Measurements from ENCODE around the gene TARBP2. TPM values are rescaled to one million over a fixed set of nuclear protein-coding genes. Genes with fewer than 3 reads are reported as not detected.
A peak's percentile ranks its signal among the peaks of the same experiment; 100 is the strongest.

Gene TARBP2
- polyA plus RNA-seq (ENCODE audit: insufficient read depth in 1 of 5, insufficient read length in 5 of 5, low replicate concordance in 1 of 5), result 10 to 100 TPM; 37.1 to 58.0 (median 50.0) TPM
- long read RNA-seq, donor 1, transcript TARBP2-201 (9 exons, 1,867 nt), result major isoform, 8 of 14 reads
- long read RNA-seq, donor 1, partial matches to known transcripts, result 0 of 14 reads
- long read RNA-seq, donor 1, other reads (novel, unspliced or antisense), result 0 of 14 reads
- long read RNA-seq, donor 2, partial matches to known transcripts, result 0 of 3 reads
- long read RNA-seq, donor 2, other reads (novel, unspliced or antisense), result 0 of 3 reads
- long read RNA-seq, donor 3, partial matches to known transcripts, result 9 of 13 reads
- long read RNA-seq, donor 3, other reads (novel, unspliced or antisense), result 0 of 13 reads
- long read RNA-seq, donor 4, partial matches to known transcripts, result 0 of 6 reads
- long read RNA-seq, donor 4, other reads (novel, unspliced or antisense), result 0 of 6 reads
- long read RNA-seq, donor 5, transcript TARBP2-201 (9 exons, 1,867 nt), result major isoform, 7 of 12 reads
- long read RNA-seq, donor 5, partial matches to known transcripts, result 0 of 12 reads
- long read RNA-seq, donor 5, other reads (novel, unspliced or antisense), result 0 of 12 reads
- long read RNA-seq, donor 6, transcript TARBP2-201 (9 exons, 1,867 nt), result major isoform, 7 of 7 reads
- long read RNA-seq, donor 6, partial matches to known transcripts, result 0 of 7 reads
- long read RNA-seq, donor 6, other reads (novel, unspliced or antisense), result 0 of 7 reads
- long read RNA-seq, donor 7, transcript TARBP2-201 (9 exons, 1,867 nt), result major isoform, 8 of 8 reads
- long read RNA-seq, donor 7, partial matches to known transcripts, result 0 of 8 reads
- long read RNA-seq, donor 7, other reads (novel, unspliced or antisense), result 0 of 8 reads
- long read RNA-seq, donor 8, partial matches to known transcripts, result 0 of 4 reads
- long read RNA-seq, donor 8, other reads (novel, unspliced or antisense), result 0 of 4 reads

- DNase-seq, result peak; percentile 99
These were observed at the start of gene TARBP2 for GRCh38 chr12:53500776-53501614. Gene TARBP2, plus strand, starts transcription at chr12:53501283. Its CDS starts 126 bp downstream, at chr12:53501409.

- peak; percentile 97 to 99 for DNase-seq
These were observed 49.4 kb upstream of the TARBP2 start, which contains the start of gene PCBP2 for GRCh38 chr12:53451661-53452158. Gene PCBP2, plus strand, starts transcription at chr12:53452102. Its CDS starts 2,699 bp downstream, at chr12:53454801.

- DNase-seq, result peak; percentile 83 to 89
These were observed 48.7 kb upstream of the TARBP2 start for GRCh38 chr12:53452159-53453077.

GRCh38 chr12:53453953-53454640 is 47.0 kb upstream of the TARBP2 start:
- DNase-seq, result no peak

DNA sequence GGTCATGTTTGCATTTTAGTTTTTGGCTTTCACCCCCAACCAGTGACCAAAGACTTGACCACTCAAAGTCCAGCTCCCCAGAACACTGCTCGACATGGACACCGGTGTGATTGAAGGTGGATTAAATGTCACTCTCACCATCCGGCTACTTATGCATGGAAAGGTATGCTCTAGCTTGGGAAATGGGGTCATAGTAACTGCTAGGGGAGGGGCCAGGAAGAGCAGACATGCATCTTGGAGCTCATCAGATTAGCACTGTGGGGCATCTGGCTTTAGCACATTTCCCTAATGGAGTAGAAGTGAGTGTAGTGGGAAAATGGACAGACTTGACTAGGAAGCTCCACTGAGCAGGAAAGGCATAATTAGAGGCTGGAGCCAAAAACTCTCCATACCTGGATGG is 46.4 kb upstream of the TARBP2 start:
- DNase-seq, result no peak

GRCh38 chr12:53456654-53457366 is 44.3 kb upstream of the TARBP2 start:
- no peak for DNase-seq

DNA sequence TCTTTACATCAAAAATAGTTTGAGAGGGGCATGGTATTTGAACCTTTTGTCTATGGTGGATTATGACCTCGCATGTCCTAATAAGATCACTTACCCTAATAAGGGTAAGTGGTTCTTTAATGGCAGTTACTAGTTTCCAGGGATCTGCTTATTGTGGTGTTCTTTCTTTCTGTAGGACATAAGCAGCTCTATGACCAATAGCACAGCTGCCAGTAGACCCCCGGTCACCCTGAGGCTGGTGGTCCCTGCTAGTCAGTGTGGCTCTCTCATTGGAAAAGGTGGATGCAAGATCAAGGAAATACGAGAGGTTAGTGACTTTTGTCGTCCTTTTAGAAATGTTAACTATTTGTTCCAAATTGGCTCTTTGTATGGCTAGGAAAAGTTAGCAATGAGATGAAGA is 42.0 kb upstream of the TARBP2 start:
- DNase-seq, result no peak

DNA sequence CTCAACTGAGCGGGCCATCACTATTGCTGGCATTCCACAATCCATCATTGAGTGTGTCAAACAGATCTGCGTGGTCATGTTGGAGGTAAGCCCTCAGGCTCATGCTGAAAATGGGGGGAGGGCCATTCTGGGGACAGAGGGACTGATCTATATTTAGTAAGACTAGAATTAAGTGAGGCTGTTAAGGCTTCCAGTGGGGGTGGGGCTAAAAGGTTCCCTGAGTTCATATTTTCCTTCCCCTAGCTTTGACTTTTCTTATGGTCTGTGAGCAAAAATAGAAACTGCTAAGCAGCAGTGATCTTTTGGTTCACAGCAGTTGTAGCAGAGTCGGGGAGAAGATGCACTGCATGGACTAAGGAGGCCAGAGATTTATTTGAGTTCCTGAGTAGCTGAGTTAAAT is 40.0 kb upstream of the TARBP2 start:
- DNase-seq, result no peak

- DNase-seq, result no peak
These were observed 39.5 kb upstream of the TARBP2 start for GRCh38 chr12:53461591-53461990.

DNA sequence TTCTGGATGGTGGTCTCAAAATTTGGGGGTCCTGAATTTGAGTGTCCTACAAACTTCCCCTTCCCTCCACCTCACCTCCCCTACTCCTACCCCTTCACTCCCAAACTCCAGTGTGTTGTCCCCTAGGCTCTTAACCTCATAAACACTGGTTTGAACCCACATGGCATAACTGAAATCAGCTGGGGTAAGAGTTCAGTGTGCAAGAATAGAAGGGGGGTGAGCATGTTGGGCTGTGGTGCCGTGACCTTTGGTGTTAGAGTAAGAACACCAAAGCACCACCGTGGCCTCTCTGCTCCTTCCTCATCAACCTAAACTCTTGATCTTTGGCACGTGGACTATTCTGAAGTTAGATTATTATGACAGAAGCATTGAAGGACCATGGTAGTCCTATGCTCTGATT is 38.1 kb upstream of the TARBP2 start:
- no peak for DNase-seq

DNA sequence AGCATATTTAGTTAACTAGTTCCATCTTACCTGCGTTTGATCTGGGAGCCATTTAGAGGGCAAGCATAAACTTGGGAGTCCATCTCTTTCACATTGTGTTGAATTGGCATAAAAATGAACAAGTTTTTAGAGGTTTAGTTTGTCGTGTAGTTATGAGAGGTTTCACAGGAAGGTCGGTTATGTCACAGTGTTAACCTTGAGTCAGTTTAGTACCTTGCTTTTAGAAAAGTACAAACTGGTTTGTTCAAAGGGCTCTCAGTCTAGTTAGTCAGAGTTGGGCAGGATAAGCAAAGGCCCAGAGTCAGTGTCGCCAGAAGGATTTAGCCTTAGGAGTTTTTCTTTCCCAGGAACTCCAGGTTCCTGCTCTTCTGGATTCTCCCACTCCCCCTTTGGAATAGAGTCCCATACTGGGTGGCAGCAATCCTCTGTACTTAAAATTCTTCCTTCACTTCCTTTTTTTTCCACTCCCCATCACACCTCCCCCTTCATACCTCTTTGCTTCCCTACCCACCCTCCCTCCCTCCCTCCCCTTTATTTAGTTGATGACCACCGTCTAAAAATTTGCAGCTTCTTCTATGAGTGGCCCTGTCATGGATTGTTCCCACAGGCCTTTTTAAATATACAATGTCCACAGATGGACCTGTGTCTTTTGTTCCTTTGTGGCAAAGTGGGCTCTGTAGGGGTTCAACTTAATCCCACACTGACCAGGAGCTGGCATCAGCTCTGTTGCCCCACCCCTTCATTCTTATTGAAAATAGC is 37.1 kb upstream of the TARBP2 start:
- DNase-seq, result no peak

GRCh38 chr12:53464685-53465418 is 36.2 kb upstream of the TARBP2 start:
- no peak for DNase-seq

DNA sequence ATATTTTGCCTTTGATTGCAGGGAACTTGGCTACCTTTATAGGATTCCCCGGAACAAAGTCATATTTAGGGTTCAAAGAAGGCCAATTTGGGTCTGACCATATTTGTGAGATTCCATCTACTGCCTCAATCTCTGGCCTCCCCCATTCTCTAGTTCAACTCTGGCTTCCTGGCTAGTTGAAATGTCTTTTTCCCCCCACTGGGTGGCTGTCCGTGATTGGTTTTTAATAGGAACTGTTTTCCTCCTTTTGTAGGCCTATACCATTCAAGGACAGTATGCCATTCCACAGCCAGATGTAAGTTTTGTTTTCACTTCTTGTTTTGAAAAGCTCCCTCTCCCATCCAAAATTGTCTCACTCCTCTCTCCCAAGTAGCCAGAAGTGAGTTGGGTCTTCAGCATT is 35.4 kb upstream of the TARBP2 start:
- no peak for DNase-seq

DNA sequence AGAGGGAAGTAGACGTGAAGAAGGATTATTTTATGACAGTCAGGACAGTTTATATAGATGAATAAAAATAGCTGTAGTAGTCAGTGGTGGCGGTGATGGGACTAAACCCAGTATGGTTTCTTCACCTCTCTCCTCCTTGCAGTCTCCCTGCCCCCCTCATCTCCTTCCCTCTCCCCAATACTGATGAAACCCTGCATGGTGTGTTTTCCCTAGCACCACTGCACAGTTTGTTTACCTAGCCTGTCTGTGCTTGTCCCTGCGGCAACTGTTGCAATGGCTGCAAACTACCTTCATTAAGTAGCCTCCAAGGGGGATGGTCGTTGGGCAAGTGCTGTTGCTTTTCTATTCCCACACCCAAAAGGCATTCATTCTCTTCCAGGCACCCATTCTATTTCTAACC is 34.4 kb upstream of the TARBP2 start:
- no peak for DNase-seq

GRCh38 chr12:53467082-53467481 is 34.0 kb upstream of the TARBP2 start:
- DNase-seq, result no peak

DNA sequence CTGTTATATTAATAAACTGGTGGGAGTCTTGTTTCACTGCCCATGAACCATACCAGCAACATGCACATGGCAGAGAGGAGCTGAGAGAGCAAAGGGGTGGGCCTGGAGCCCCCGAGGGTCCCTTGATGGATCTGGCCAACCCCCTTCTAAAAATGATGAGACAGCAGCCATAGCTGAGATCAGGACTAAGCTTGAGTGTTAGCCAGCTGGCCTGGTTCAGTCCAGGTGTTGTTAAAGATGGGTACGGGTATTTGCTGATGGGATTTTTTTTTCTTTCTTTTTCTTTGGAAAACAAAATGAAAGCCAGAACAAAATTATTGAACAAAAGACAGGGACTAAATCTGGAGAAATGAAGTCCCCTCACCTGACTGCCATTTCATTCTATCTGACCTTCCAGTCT is 33.2 kb upstream of the TARBP2 start:
- DNase-seq, result no peak

GRCh38 chr12:53468282-53468681 is 32.8 kb upstream of the TARBP2 start:
- no peak for DNase-seq
